ENCODE data around the gene ST8SIA1. TPM values are rescaled to one million over a fixed set of nuclear protein-coding genes. Genes with fewer than 3 reads are reported as not detected.

Gene ST8SIA1
- polyA plus RNA-seq, 1 donor from 2014 or later, result 22.5 TPM

- Histone ChIP-seq H3K79me2 (replicated peaks; ENCODE audit: insufficient read depth, low read length) (no peaks in the 10 kb centered on the region), H3K9ac (ENCODE audit: low read length) (no peak overlapping the region), H3F3A (ENCODE audit: insufficient read depth, low read length, poor library complexity, severe bottlenecking) (no peaks in the 10 kb centered on the region), H4K20me1 (ENCODE audit: insufficient read depth) (no peaks in the 10 kb centered on the region), H3K27me3 (ENCODE audit: insufficient read depth, low read depth, low read length) (no peaks in the 10 kb centered on the region), H2AFZ (ENCODE audit: low read depth, low read length) (no peak overlapping the region), H3K9me2 (ENCODE audit: insufficient read depth, low read length) (no peaks in the 10 kb centered on the region), H3K27ac (ENCODE audit: low read length) (no peak overlapping the region), H3K36me3 (ENCODE audit: insufficient read depth, low read length) (no peaks in the 10 kb centered on the region), H3K4me3 (ENCODE audit: low read length) (no peak overlapping the region), H3K9me3 (ENCODE audit: low read length) (no peaks in the 10 kb centered on the region), H3K4me2 (ENCODE audit: low read length) (no peak overlapping the region)
- TF ChIP-seq MXI1 (conservative IDR thresholded peaks at IDR 0.05; ENCODE audit: poor library complexity, severe bottlenecking) (no peak), POLR2AphosphoS5 (IDR thresholded peaks at IDR 0.05) (no peak), REST (IDR thresholded peaks at IDR 0.05; ENCODE audit: borderline replicate concordance) (no peak), EZH2 (IDR thresholded peaks at IDR 0.05; ENCODE audit: borderline replicate concordance, insufficient read depth, low read length, poor library complexity, severe bottlenecking) (no peak), RAD21 (conservative IDR thresholded peaks at IDR 0.05) (no peak), SMC3 (conservative IDR thresholded peaks at IDR 0.05; ENCODE audit: poor library complexity) (no peak)
These were observed 19.3 kb upstream of the ST8SIA1 start for GRCh38 chr12:22353615-22354325.

- H3F3A ChIP-seq (ENCODE audit: insufficient read depth, low read length, poor library complexity, severe bottlenecking), result no peaks in the 10 kb centered on the region
- H3K36me3 ChIP-seq (ENCODE audit: insufficient read depth, low read length), result no peaks in the 10 kb centered on the region
- H4K20me1 ChIP-seq (ENCODE audit: insufficient read depth), result no peaks in the 10 kb centered on the region
- H3K9me2 ChIP-seq (ENCODE audit: insufficient read depth, low read length), result no peaks in the 10 kb centered on the region
- TF ChIP-seq REST (IDR thresholded peaks at IDR 0.05; ENCODE audit: borderline replicate concordance) (no peak), RAD21 (conservative IDR thresholded peaks at IDR 0.05) (no peak), MXI1 (conservative IDR thresholded peaks at IDR 0.05; ENCODE audit: poor library complexity, severe bottlenecking) (no peak), POLR2AphosphoS5 (IDR thresholded peaks at IDR 0.05) (no peak), EP300 (conservative IDR thresholded peaks at IDR 0.05; ENCODE audit: poor library complexity, severe bottlenecking) (no peak)
- no peak overlapping the region for H3K4me3 ChIP-seq (ENCODE audit: low read length)
- no peak overlapping the region for H3K4me2 ChIP-seq (ENCODE audit: low read length)
- H2AFZ ChIP-seq (ENCODE audit: low read depth, low read length), result no peak overlapping the region
- H3K27ac ChIP-seq (ENCODE audit: low read length), result no peak overlapping the region
- no peaks in the 10 kb centered on the region for H3K9me3 ChIP-seq (ENCODE audit: low read length)
- H3K9ac ChIP-seq (ENCODE audit: low read length), result no peak overlapping the region
- no peaks in the 10 kb centered on the region for H3K79me2 ChIP-seq (replicated peaks; ENCODE audit: insufficient read depth, low read length)
- H3K27me3 ChIP-seq (ENCODE audit: insufficient read depth, low read depth, low read length), result no peaks in the 10 kb centered on the region
These were observed 16.4 kb upstream of the ST8SIA1 start for GRCh38 chr12:22350886-22351285.

All from neural cell (in vitro differentiated cells).